Activated CD8-positive, alpha-beta memory T cell treated with anti-CD3 and anti-CD28 coated beads, Interleukin-2, amount 10 ng/mL, durations not matched to agents 7 days and 5 days (primary cell): Measurements from ENCODE around the gene SPATA7. TPM values are rescaled to one million over a fixed set of nuclear protein-coding genes. Genes with fewer than 3 reads are reported as not detected.

ENCODE experiments used
- ATAC-seq: fragments of 150-1000 bp; cut with Tn5 transposase; one replicate; pipeline ENCODE4 v1.10.0; 2021; ENCODE audit warnings: moderate library complexity
- CTCF ChIA-PET: fragments of 350-600 bp; sonication (Branson Sonifier 250); formaldehyde crosslinking; loops from one replicate; lab custom pipeline; 2021; ENCODE audit warnings: antibody characterized with exemption; lab: Charles Lee
- DNase-seq: peaks from one replicate; pipeline ENCODE4 v3.0.0-alpha.2; 2020
- H3K27ac Mint-ChIP-seq: one replicate; pipeline ENCODE4 v1.8.0; 2021; ENCODE audit warnings: mild to moderate bottlenecking, mixed read lengths
- H3K27me3 Mint-ChIP-seq: one replicate; pipeline ENCODE4 v1.8.0; 2021; ENCODE audit warnings: mixed read lengths
- H3K36me3 Mint-ChIP-seq: one replicate; pipeline ENCODE4 v1.8.0; 2021; ENCODE audit warnings: mild to moderate bottlenecking, mixed read lengths
- H3K4me1 Mint-ChIP-seq: one replicate; pipeline ENCODE4 v1.8.0; 2021; ENCODE audit warnings: mixed read lengths
- H3K4me3 Mint-ChIP-seq: one replicate; pipeline ENCODE4 v1.8.0; 2021; ENCODE audit warnings: mild to moderate bottlenecking, moderate library complexity, mixed read lengths
- H3K9me3 Mint-ChIP-seq: one replicate; pipeline ENCODE4 v1.8.0; 2022; ENCODE audit warnings: low read depth, mixed read lengths
- total RNA-seq, 2 experiments: library from RNA; stranded (reverse); gene quantifications; one replicate each; pipeline ENCODE4 v1.2.3, GENCODE V29; 2021

The SPATA7 gene
- total RNA-seq, 2 experiments from 2014 or later: 3.0 to 4.5 TPM

GRCh38 chr14:88477513-88478250 is 92.2 kb downstream of the SPATA7 start:
- H3K4me3 Mint-ChIP-seq: no peak overlapping the region
- CTCF ChIA-PET: no interaction called here
- no peaks in the 10 kb centered on the region for H3K9me3 Mint-ChIP-seq
- no peaks in the 10 kb centered on the region for H3K36me3 Mint-ChIP-seq
- H3K27ac Mint-ChIP-seq: no peak overlapping the region
- DNase-seq: no peak
- no peak for ATAC-seq
- peaks cover 2% of the 10 kb centered on the region for H3K27me3 Mint-ChIP-seq
- H3K4me1 Mint-ChIP-seq: no peaks in the 10 kb centered on the region

- H3K36me3 Mint-ChIP-seq: no peaks in the 10 kb centered on the region
- CTCF ChIA-PET: no interaction called here
- peaks cover 2% of the 10 kb centered on the region for H3K27me3 Mint-ChIP-seq
- H3K4me1 Mint-ChIP-seq: no peaks in the 10 kb centered on the region
- H3K4me3 Mint-ChIP-seq: no peak overlapping the region
- H3K9me3 Mint-ChIP-seq: no peaks in the 10 kb centered on the region
- no peak for ATAC-seq
- no peak overlapping the region for H3K27ac Mint-ChIP-seq
- DNase-seq: no peak
These were observed 93.5 kb downstream of the SPATA7 start for GRCh38 chr14:88478931-88479330.

GRCh38 chr14:88479574-88479987 is 94.1 kb downstream of the SPATA7 start:
- Mint-ChIP-seq H3K27ac (no peak overlapping the region), H3K36me3 (no peaks in the 10 kb centered on the region), H3K9me3 (no peaks in the 10 kb centered on the region), H3K27me3 (peaks cover 2% of the 10 kb centered on the region), H3K4me1 (no peaks in the 10 kb centered on the region), H3K4me3 (no peak overlapping the region)
- CTCF ChIA-PET: no interaction called here
- ATAC-seq (no peak), DNase-seq (no peak)

GRCh38 chr14:88481059-88481458 is 95.6 kb downstream of the SPATA7 start:
- Mint-ChIP-seq H3K4me1 (no peaks in the 10 kb centered on the region), H3K9me3 (no peaks in the 10 kb centered on the region), H3K27ac (no peak overlapping the region), H3K27me3 (peaks cover 2% of the 10 kb centered on the region), H3K36me3 (no peaks in the 10 kb centered on the region), H3K4me3 (no peak overlapping the region)
- ATAC-seq (no peak), DNase-seq (no peak)
- CTCF ChIA-PET: no interaction called here

GRCh38 chr14:88481794-88482193 is 96.3 kb downstream of the SPATA7 start:
- no peaks in the 10 kb centered on the region for H3K4me1 Mint-ChIP-seq
- no peak overlapping the region for H3K27ac Mint-ChIP-seq
- ATAC-seq: no peak
- no peak for DNase-seq
- CTCF ChIA-PET: no interaction called here
- no peaks in the 10 kb centered on the region for H3K36me3 Mint-ChIP-seq
- no peaks in the 10 kb centered on the region for H3K9me3 Mint-ChIP-seq
- H3K4me3 Mint-ChIP-seq: no peak overlapping the region
- peaks cover 2% of the 10 kb centered on the region for H3K27me3 Mint-ChIP-seq

- Mint-ChIP-seq H3K9me3 (no peaks in the 10 kb centered on the region), H3K27me3 (peaks cover 2% of the 10 kb centered on the region), H3K27ac (no peak overlapping the region), H3K4me1 (no peaks in the 10 kb centered on the region), H3K36me3 (no peaks in the 10 kb centered on the region), H3K4me3 (no peak overlapping the region)
- ATAC-seq (no peak), DNase-seq (no peak)
- CTCF ChIA-PET: no interaction called here
These were observed 97.1 kb downstream of the SPATA7 start for GRCh38 chr14:88482524-88482923.

Other genes with a start within 250 kb of the SPATA7 start
- not detected for gene KCNK10, start 62.4 kb upstream of the SPATA7 start, total RNA-seq
- gene PTPN21, start 169.3 kb downstream of the SPATA7 start, total RNA-seq: under 1 TPM in 1 of 2 experiments, not detected in 1; 0.12 TPM
- 10 to 100 TPM; 43.3 to 50.5 TPM for gene ZC3H14, start 177.4 kb downstream of the SPATA7 start, total RNA-seq